GM12801 (cell line): ENCODE results near the gene NKX6-2.

Experiments used
- TF ChIP-seq, protein P1 (sequence below): IDR thresholded peaks from one replicate; pipeline ENCODE4 v1.5.1; 2011; ENCODE audit warnings: control low read depth; ENCODE audit not compliant: insufficient read length; ENCODE audit errors: extremely low read depth

NKX6-2 gene

GRCh38 chr10:132783940-132784865 lies 1.7 kb downstream of the NKX6-2 start:
- TF ChIP-seq, protein P1, sequence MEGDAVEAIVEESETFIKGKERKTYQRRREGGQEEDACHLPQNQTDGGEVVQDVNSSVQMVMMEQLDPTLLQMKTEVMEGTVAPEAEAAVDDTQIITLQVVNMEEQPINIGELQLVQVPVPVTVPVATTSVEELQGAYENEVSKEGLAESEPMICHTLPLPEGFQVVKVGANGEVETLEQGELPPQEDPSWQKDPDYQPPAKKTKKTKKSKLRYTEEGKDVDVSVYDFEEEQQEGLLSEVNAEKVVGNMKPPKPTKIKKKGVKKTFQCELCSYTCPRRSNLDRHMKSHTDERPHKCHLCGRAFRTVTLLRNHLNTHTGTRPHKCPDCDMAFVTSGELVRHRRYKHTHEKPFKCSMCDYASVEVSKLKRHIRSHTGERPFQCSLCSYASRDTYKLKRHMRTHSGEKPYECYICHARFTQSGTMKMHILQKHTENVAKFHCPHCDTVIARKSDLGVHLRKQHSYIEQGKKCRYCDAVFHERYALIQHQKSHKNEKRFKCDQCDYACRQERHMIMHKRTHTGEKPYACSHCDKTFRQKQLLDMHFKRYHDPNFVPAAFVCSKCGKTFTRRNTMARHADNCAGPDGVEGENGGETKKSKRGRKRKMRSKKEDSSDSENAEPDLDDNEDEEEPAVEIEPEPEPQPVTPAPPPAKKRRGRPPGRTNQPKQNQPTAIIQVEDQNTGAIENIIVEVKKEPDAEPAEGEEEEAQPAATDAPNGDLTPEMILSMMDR = no peak

- TF ChIP-seq, protein P1 = no peak
Measured at GRCh38 chr10:132783165-132783939, 2.6 kb downstream of the NKX6-2 start.

- TF ChIP-seq, protein P1 = no peak
Measured at GRCh38 chr10:132781556-132781955, 4.4 kb downstream of the NKX6-2 start.

DNA sequence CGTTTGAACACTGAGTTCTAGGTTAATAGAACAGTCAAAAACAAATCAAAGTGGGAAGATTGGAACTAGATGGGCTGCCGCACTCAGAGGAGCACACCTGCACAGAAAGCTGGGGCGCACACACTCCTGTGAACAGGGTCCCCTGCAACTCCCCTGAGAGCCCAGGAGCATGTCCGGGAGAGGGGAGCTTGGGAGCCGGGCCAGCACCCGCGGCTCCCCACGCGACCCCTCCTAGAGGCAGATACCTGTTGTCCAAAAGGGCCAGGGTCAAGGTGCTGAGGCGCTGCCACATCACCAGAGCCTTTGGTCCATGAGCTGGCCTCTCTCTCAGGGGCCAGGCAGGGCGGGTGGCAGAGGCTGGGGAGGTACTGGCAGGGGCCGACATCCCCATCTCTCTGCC lies 5.6 kb downstream of the NKX6-2 start:
- TF ChIP-seq, protein P1 = no peak

DNA sequence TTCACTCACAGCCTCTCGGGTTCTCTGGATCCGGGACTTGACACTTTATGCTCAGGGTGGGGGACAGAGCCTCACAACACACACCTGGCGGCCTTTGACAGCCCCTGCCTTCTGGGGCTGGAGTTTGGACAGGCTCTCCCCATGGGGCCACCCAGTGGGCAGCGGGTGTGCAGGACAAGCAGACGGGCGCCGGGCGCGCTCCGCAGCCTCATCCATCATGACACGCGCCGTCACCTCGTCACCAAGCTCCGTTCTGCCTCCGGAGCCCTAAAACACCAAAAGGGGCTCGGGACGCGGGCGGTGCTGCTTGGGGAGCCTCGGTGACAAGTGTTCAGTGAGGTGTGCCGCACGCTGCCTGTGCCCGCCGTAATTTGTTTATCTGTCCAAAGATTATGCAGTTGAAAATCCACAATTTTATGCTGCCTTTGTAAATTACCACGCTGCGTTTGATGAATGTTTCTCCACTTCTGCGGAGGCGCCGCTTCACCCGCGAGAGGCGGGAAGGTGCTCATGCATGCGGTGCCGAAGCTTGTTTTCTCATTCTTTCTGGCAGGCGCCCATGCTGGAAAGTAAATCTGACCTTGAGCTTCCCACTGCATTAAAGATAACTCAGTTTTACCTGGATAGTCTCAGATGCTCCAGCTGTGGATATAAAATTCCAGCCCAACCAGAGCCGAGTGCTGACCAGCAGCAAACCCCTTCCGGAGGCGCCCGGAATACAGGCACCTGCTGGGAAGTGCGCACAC lies 6.2 kb downstream of the NKX6-2 start:
- TF ChIP-seq, protein P1 = no peak

DNA sequence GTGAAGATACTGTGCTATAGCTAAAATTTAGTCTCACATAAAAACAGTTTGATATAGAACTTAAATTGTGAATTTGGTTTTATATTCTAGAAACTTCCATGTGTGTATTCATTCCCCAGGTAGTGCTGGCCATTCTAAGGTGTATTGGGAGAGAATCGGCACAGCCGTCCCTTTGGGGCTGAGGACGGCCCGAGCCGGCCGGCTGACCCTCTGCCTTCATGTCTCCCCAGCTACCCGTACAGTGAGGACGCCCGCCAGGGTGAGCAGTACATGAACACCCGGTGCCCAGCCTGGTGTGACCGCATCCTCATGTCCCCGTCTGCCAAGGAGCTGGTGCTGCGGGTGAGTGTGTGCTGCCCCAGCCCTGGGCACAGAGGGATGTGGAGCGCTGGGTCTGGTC lies 8.5 kb downstream of the NKX6-2 start:
- TF ChIP-seq, protein P1 = no peak

GRCh38 chr10:132776821-132777220 lies 9.1 kb downstream of the NKX6-2 start:
- TF ChIP-seq, protein P1 = no peak
